Adrenal gland (tissue), 12 donors: ENCODE results near the gene MACF1. TPM values are rescaled to one million over a fixed set of nuclear protein-coding genes. Genes with fewer than 3 reads are reported as not detected.
A peak's percentile ranks its signal among the peaks of the same experiment; 100 is the strongest.

Experiments
- DNase-seq, 7 donors: peaks; one replicate each; pipeline ENCODE4 v3.0.0-alpha.2; 2019 to 2020
- H3K27ac ChIP-seq, 5 donors: fragments of 200-600 bp; sonication (generic) in 4 of 5; 1 replicate in 3 of 5; 2 replicates in 2 of 5; pipeline versions ENCODE4 v1.5.1 to v1.8.0; 2016 to 2020; ENCODE audit warnings: mild to moderate bottlenecking in 1 of 5
- H3K27me3 ChIP-seq: fragments of 200-600 bp; 2 replicates; pipeline ENCODE4 v1.8.0; 2021
- H3K36me3 ChIP-seq, 2 donors: fragments of 200-600 bp; replicated peaks in 1 of 2; 1 replicate in 1 of 2; 2 replicates in 1 of 2; pipeline versions ENCODE4 v1.5.1 to v1.8.0; 2018 to 2022
- H3K4me1 ChIP-seq, 2 donors: fragments of 200-600 bp; replicated peaks in 1 of 2; 1 replicate in 1 of 2; 2 replicates in 1 of 2; pipeline versions ENCODE4 v1.5.1 to v1.8.0; 2018 to 2021
- H3K4me3 ChIP-seq, 4 donors: fragments of 200-600 bp; sonication (generic) in 3 of 4; one replicate each; pipeline ENCODE4 v1.5.1; 2016 to 2018
- H3K9me3 ChIP-seq, 3 donors: fragments of 200-600 bp; sonication (generic) in 1 of 3; replicated peaks in 1 of 3; 1 replicate in 2 of 3; 2 replicates in 1 of 3; pipeline versions ENCODE4 v1.5.1 to v1.8.0; 2016 to 2021
- CTCF ChIP-seq, 6 experiments: fragments of 450-650 bp in 4 of 6; fragments of 200-600 bp in 2 of 6; sonication (generic) in 1 of 6; IDR thresholded peaks; 1 replicate in 5 of 6; 2 replicates in 1 of 6; pipeline versions ENCODE4 v1.5.1 to v1.8.0; 2016 to 2021; ENCODE audit warnings: antibody characterized with exemption in 6 of 6, mild to moderate bottlenecking in 2 of 6, moderate library complexity in 1 of 6
- POLR2A ChIP-seq, 2 donors: fragments of 450-650 bp; IDR thresholded peaks; one replicate each; pipeline ENCODE4 v1.6.1; 2017; ENCODE audit warnings: antibody characterized with exemption in 2 of 2, mild to moderate bottlenecking in 2 of 2, moderate library complexity in 1 of 2
- WGBS, 4 donors: extraction: QIAGEN DNeasy Blood & Tissue Kit in 2 of 4; methylation state at CpG; one replicate each; pipeline versions ENCODE4 v1.1.5 to v1.1.7; 2013 to 2017; 5-methylcytosine and 5-hydroxymethylcytosine counted together
- intact Hi-C, 2 donors: fragments of 100-400 bp; cut with DNase I; formaldehyde crosslinking; loops; one replicate each; pipeline versions ENCODE4 v1.14.1 to v1.15.0; 2022 to 2023
- polyA plus RNA-seq, 3 donors: library from polyadenylated mRNA; stranded (reverse); fragments of 200-250 nt in 2 of 3; fragments of 350-450 nt in 1 of 3; fragmentation: Illumina TruSeq in 1 of 3; extraction: RNeasy Lipid Tissue Mini Kit (QIAGEN cat#74804) in 1 of 3; gene quantifications; one replicate each; pipeline ENCODE4 v1.2.3, GENCODE V29; 2013 to 2014
- total RNA-seq, 9 donors: library from RNA; depleted of rRNA in 4 of 9; stranded (reverse); fragments of >200 nt in 4 of 9; fragments of 120-200 nt in 1 of 9; fragmentation: NEBNext Ultra II Directional in 1 of 9; extraction: Animal tissue kit (Norgen Biotek cat#: 25700) in 1 of 9; gene quantifications; one replicate each; pipeline versions ENCODE4 v1.1.0 to v1.2.4, GENCODE V29; 2013 to 2023
- donor health status: healthy with polysubstance abuse.
- donor health status: Bipolar disorder and iron deficiency.
- donor health status: DM: yes; HTN: yes; CAD: no.
- donor health status: DM: no; HTN: no; CAD: no.
- donor health status: DM: no; HTN: no; CAD: no.
- donor health status: DM: yes; HTN: yes; CAD: no.

MACF1 gene
- total and polyA plus RNA-seq, 12 donors = 85.1 to 334 (median 219) TPM

- Histone ChIP-seq H3K36me3 (no peaks in the 10 kb centered on the region), H3K4me1 (peaks cover 18 to 45% of the 10 kb centered on the region in 2 donors), H3K4me3 (no peak overlapping the region), H3K27ac (no peak overlapping the region), H3K27me3 (no peaks in the 10 kb centered on the region), H3K9me3 (no peaks in the 10 kb centered on the region)
- intact Hi-C loops = loop anchor here in 1 of 2 donors (10.0 kb wide), 1 partner anchor 66 kb away; no protein-coding TSS in a partner anchor
- DNase-seq = no peak
- TF ChIP-seq CTCF (IDR thresholded peaks at IDR 0.05) (no peak), POLR2A (IDR thresholded peaks at IDR 0.05) (no peak)
- 86 to 89% (median 88%) methylated on average over 9 of the region's 9 CpGs for WGBS, 4 donors
Measured at GRCh38 chr1:39170731-39171667, 33.5 kb upstream of the MACF1 start.

GRCh38 chr1:39173119-39173994, 31.1 kb upstream of the MACF1 start:
- H3K27ac ChIP-seq = peak overlapping the region in 4 of 5 donors; percentile 41 to 71 (median 52)
- H3K36me3 ChIP-seq = no peaks in the 10 kb centered on the region
- H3K27me3 ChIP-seq = no peaks in the 10 kb centered on the region
- H3K9me3 ChIP-seq = no peaks in the 10 kb centered on the region
- TF ChIP-seq CTCF (IDR thresholded peaks at IDR 0.05) = no peak
- TF ChIP-seq POLR2A (IDR thresholded peaks at IDR 0.05) = no peak
- H3K4me1 ChIP-seq = peaks cover 23 to 51% of the 10 kb centered on the region in 2 donors
- DNase-seq = no peak
- no peak overlapping the region for H3K4me3 ChIP-seq
- intact Hi-C loops = loop anchor here in 1 of 2 donors (10.0 kb wide), 1 partner anchor 69 kb away; no protein-coding TSS in a partner anchor
- 71 to 85% (median 81%) methylated on average over 9 of the region's 9 CpGs for WGBS, 4 donors

- Histone ChIP-seq H3K9me3 (no peaks in the 10 kb centered on the region), H3K27ac (peak overlapping the region in 4 of 5 donors; percentile 36 to 71 (median 50)), H3K4me1 (peaks cover 30 to 54% of the 10 kb centered on the region in 2 donors), H3K36me3 (no peaks in the 10 kb centered on the region), H3K27me3 (no peaks in the 10 kb centered on the region), H3K4me3 (no peak overlapping the region)
- WGBS, 4 donors = 30 to 53% (median 47%) methylated on average over 2 of the region's 2 CpGs
- DNase-seq = no peak
- intact Hi-C loops = loop anchor here in 1 of 2 donors (10.0 kb wide), 1 partner anchor 69 kb away; no protein-coding TSS in a partner anchor
- TF ChIP-seq CTCF (IDR thresholded peaks at IDR 0.05) (no peak), POLR2A (IDR thresholded peaks at IDR 0.05) (no peak)
Measured at GRCh38 chr1:39173995-39174380, 30.5 kb upstream of the MACF1 start.
